Measurements from ENCODE around the gene WDFY4. TPM values are rescaled to one million over a fixed set of nuclear protein-coding genes. Genes with fewer than 3 reads are reported as not detected.

The WDFY4 gene
- total RNA-seq, 2 experiments from 2014 or later, result 0.90 to 1.1 TPM

GRCh38 chr10:48767373-48768143, 82.9 kb downstream of the WDFY4 start:
- ATAC-seq (no peak), DNase-seq (no peak)
- H3K9me3 Mint-ChIP-seq, result no peaks in the 10 kb centered on the region
- H3K4me3 Mint-ChIP-seq, result no peak overlapping the region
- ChIA-PET CTCF (no interaction called here), POLR2A (no interaction called here)
- H3K4me1 Mint-ChIP-seq (ENCODE audit: low read depth), result no peaks in the 10 kb centered on the region
- H3K36me3 Mint-ChIP-seq (ENCODE audit: low read depth), result no peaks in the 10 kb centered on the region
- no peak for TF ChIP-seq CTCF (IDR thresholded peaks at IDR 0.05)
- intact Hi-C loops (cut with micrococcal nuclease), result no loop called here
- H3K27me3 Mint-ChIP-seq, result no peaks in the 10 kb centered on the region
- H3K27ac Mint-ChIP-seq, result no peak overlapping the region

GRCh38 chr10:48768144-48768766, 83.6 kb downstream of the WDFY4 start:
- H3K4me3 Mint-ChIP-seq, result no peak overlapping the region
- intact Hi-C loops (cut with micrococcal nuclease), result no loop called here
- H3K9me3 Mint-ChIP-seq, result no peaks in the 10 kb centered on the region
- no peaks in the 10 kb centered on the region for H3K36me3 Mint-ChIP-seq (ENCODE audit: low read depth)
- H3K4me1 Mint-ChIP-seq (ENCODE audit: low read depth), result no peaks in the 10 kb centered on the region
- ATAC-seq (no peak), DNase-seq (no peak)
- ChIA-PET POLR2A (no interaction called here), CTCF (no interaction called here)
- H3K27ac Mint-ChIP-seq, result no peak overlapping the region
- TF ChIP-seq CTCF (IDR thresholded peaks at IDR 0.05), result no peak
- H3K27me3 Mint-ChIP-seq, result no peaks in the 10 kb centered on the region

- DNase-seq, result no peak
- Mint-ChIP-seq H3K9me3 (no peaks in the 10 kb centered on the region), H3K4me1 (ENCODE audit: low read depth) (no peaks in the 10 kb centered on the region), H3K4me3 (no peak overlapping the region), H3K27ac (no peak overlapping the region), H3K27me3 (no peaks in the 10 kb centered on the region), H3K36me3 (ENCODE audit: low read depth) (no peaks in the 10 kb centered on the region)
- CTCF ChIA-PET, result no interaction called here
- no peak for TF ChIP-seq CTCF (IDR thresholded peaks at IDR 0.05)
- ATAC-seq, result no peak
- intact Hi-C loops (cut with micrococcal nuclease), result no loop called here
- POLR2A ChIA-PET, result no interaction called here
These were observed 84.3 kb downstream of the WDFY4 start for GRCh38 chr10:48768926-48769325.

GRCh38 chr10:48769706-48770435, 85.2 kb downstream of the WDFY4 start:
- CTCF ChIA-PET, result no interaction called here
- no peak overlapping the region for H3K4me3 Mint-ChIP-seq
- H3K9me3 Mint-ChIP-seq, result no peaks in the 10 kb centered on the region
- ATAC-seq (no peak), DNase-seq (no peak)
- TF ChIP-seq CTCF (IDR thresholded peaks at IDR 0.05), result no peak
- H3K36me3 Mint-ChIP-seq (ENCODE audit: low read depth), result no peaks in the 10 kb centered on the region
- H3K27me3 Mint-ChIP-seq, result no peaks in the 10 kb centered on the region
- no peak overlapping the region for H3K27ac Mint-ChIP-seq
- no peaks in the 10 kb centered on the region for H3K4me1 Mint-ChIP-seq (ENCODE audit: low read depth)
- intact Hi-C loops (cut with micrococcal nuclease), result no loop called here
- POLR2A ChIA-PET, result no interaction called here

- ChIA-PET POLR2A (no interaction called here), CTCF (no interaction called here)
- no peaks in the 10 kb centered on the region for H3K27me3 Mint-ChIP-seq
- H3K4me1 Mint-ChIP-seq (ENCODE audit: low read depth), result no peaks in the 10 kb centered on the region
- H3K27ac Mint-ChIP-seq, result no peak overlapping the region
- intact Hi-C loops (cut with micrococcal nuclease), result no loop called here
- H3K4me3 Mint-ChIP-seq, result no peak overlapping the region
- no peak for TF ChIP-seq CTCF (IDR thresholded peaks at IDR 0.05)
- no peaks in the 10 kb centered on the region for H3K36me3 Mint-ChIP-seq (ENCODE audit: low read depth)
- H3K9me3 Mint-ChIP-seq, result no peaks in the 10 kb centered on the region
- ATAC-seq, result no peak
- no peak for DNase-seq
These were observed 86.0 kb downstream of the WDFY4 start for GRCh38 chr10:48770561-48771089.

Data from activated CD8-positive, alpha-beta T cell treated with anti-CD3 and anti-CD28 coated beads for 36 hours (primary cell).